Spleen (tissue), 3 donors: Measurements from ENCODE around the gene RARS1.

Experiments used
- POLR2A ChIP-seq, 3 donors: fragments of 450-650 bp; IDR thresholded peaks; one replicate each; pipeline ENCODE4 v1.5.1; 2017; ENCODE audit warnings: antibody characterized with exemption in 3 of 3, mild to moderate bottlenecking in 1 of 3
- POLR2AphosphoS5 ChIP-seq, 3 donors: sonication (generic); formaldehyde crosslinking; IDR thresholded peaks; one replicate each; pipeline ENCODE4 v1.5.1; 2017; ENCODE audit warnings: antibody characterized with exemption in 3 of 3

GRCh38 chr5:168477060-168477459, 9.2 kb upstream of the RARS1 start:
- no peak for TF ChIP-seq POLR2A (IDR thresholded peaks at IDR 0.05)
- TF ChIP-seq POLR2AphosphoS5 (IDR thresholded peaks at IDR 0.05): no peak
